HepG2 (cell line): ENCODE data around the gene SLC22A7. TPM values are rescaled to one million over a fixed set of nuclear protein-coding genes. Genes with fewer than 3 reads are reported as not detected.
A peak's percentile ranks its signal among the peaks of the same experiment; 100 is the strongest.

ENCODE experiments used
- CTCF ChIP-seq: sonication (generic); formaldehyde crosslinking; IDR thresholded peaks from 2 replicates; pipeline ENCODE4 v1.5.0; 2020; ENCODE audit warnings: mild to moderate bottlenecking, missing genetic modification reagents, moderate library complexity
- FLYWCH1 ChIP-seq: sonication (generic); formaldehyde crosslinking; IDR thresholded peaks from 2 replicates; pipeline ENCODE4 v1.8.1; 2023; ENCODE audit warnings: mild to moderate bottlenecking, missing genetic modification reagents
- HDAC2 ChIP-seq: sonication (generic); formaldehyde crosslinking; IDR thresholded peaks from 2 replicates; pipeline ENCODE4 v1.4.0; 2020; ENCODE audit warnings: missing genetic modification reagents
- JUND ChIP-seq: sonication (generic); formaldehyde crosslinking; IDR thresholded peaks from 2 replicates; pipeline ENCODE4 v1.8.0; 2022; ENCODE audit warnings: mild to moderate bottlenecking, missing genetic modification reagents
- KLF11 ChIP-seq: IDR thresholded peaks from 2 replicates; pipeline ENCODE4 v1.6.1; 2016; ENCODE audit warnings: missing compliant biosample characterization
- NBN ChIP-seq: fragments of 450-650 bp; conservative IDR thresholded peaks from 2 replicates; pipeline ENCODE4 v1.6.1; 2017
- NCOA1 ChIP-seq: sonication (generic); formaldehyde crosslinking; IDR thresholded peaks from 2 replicates; pipeline ENCODE4 v1.9.0; 2021; ENCODE audit warnings: missing genetic modification reagents
- RFX5 ChIP-seq: IDR thresholded peaks from 2 replicates; pipeline ENCODE4 v1.6.1; 2011; ENCODE audit warnings: low read depth, low read length, improper control_type of control experiment
- SALL1 ChIP-seq: sonication (generic); formaldehyde crosslinking; IDR thresholded peaks from 2 replicates; pipeline ENCODE4 v1.8.0; 2022; ENCODE audit warnings: mild to moderate bottlenecking, missing genetic modification reagents
- SMYD3 ChIP-seq: sonication (generic); formaldehyde crosslinking; IDR thresholded peaks from 2 replicates; pipeline ENCODE4 v1.8.1; 2023; ENCODE audit warnings: mild to moderate bottlenecking, missing genetic modification reagents
- TBL1XR1 ChIP-seq: fragments of 150-350 bp; IDR thresholded peaks from 2 replicates; pipeline ENCODE4 v1.6.1; 2014; ENCODE audit warnings: borderline replicate concordance, low read length; ENCODE audit not compliant: partially characterized antibody
- U2AF1 ChIP-seq: fragments of 200-400 bp; formaldehyde crosslinking; optimal IDR thresholded peaks from 2 replicates; pipeline ENCODE3; 2017; ENCODE audit warnings: mild to moderate bottlenecking, low read depth, low read length
- ZC3H4 ChIP-seq: sonication (generic); formaldehyde crosslinking; IDR thresholded peaks from 2 replicates; pipeline ENCODE4 v1.4.0; 2020; ENCODE audit warnings: missing genetic modification reagents, borderline replicate concordance
- ZIK1 ChIP-seq: sonication (generic); formaldehyde crosslinking; IDR thresholded peaks from 2 replicates; pipeline ENCODE4 v1.5.0; 2020; ENCODE audit warnings: mild to moderate bottlenecking, low read depth, missing genetic modification reagents, borderline replicate concordance
- ZNF451 ChIP-seq: sonication (generic); formaldehyde crosslinking; IDR thresholded peaks from 2 replicates; pipeline ENCODE4 v1.5.0; 2020; ENCODE audit warnings: mild to moderate bottlenecking, missing genetic modification reagents
- ZNF549 ChIP-seq: sonication (generic); formaldehyde crosslinking; IDR thresholded peaks from 2 replicates; pipeline ENCODE4 v1.5.0; 2020; ENCODE audit warnings: missing genetic modification reagents
- ZNF556 ChIP-seq: sonication (generic); formaldehyde crosslinking; IDR thresholded peaks from 2 replicates; pipeline ENCODE4 v1.4.0; 2020; ENCODE audit warnings: mild to moderate bottlenecking, missing genetic modification reagents, borderline replicate concordance
- ZNF644 ChIP-seq: IDR thresholded peaks from 2 replicates; pipeline ENCODE4 v1.6.1; 2016; ENCODE audit warnings: low read depth
- ZNF670 ChIP-seq: sonication (generic); formaldehyde crosslinking; IDR thresholded peaks from 2 replicates; pipeline ENCODE4 v1.8.0; 2022; ENCODE audit warnings: mild to moderate bottlenecking, missing genetic modification reagents, borderline replicate concordance
- ZNF75D ChIP-seq: sonication (generic); formaldehyde crosslinking; IDR thresholded peaks from 2 replicates; pipeline ENCODE4 v1.8.1; 2023; ENCODE audit warnings: missing genetic modification reagents, mild to moderate bottlenecking, borderline replicate concordance
- polyA plus RNA-seq, 8 experiments: library from polyadenylated mRNA; depleted of rRNA in 3 of 8; stranded (reverse) in 7 of 8; unstranded in 1 of 8; fragments of >200 nt; fragmentation: Illumina TruSeq in 4 of 8; extraction: Trizol in 4 of 8; gene quantifications; 2 replicates each; pipeline versions ENCODE4 v1.2.1 to v1.2.3, GENCODE V29; 2011 to 2016; ENCODE audit warnings: low read depth in 4 of 8, missing spikeins in 1 of 8, mixed read lengths in 1 of 8; ENCODE audit not compliant: insufficient read depth in 1 of 8
- total RNA-seq, 5 experiments: library from RNA; depleted of rRNA; stranded (reverse); fragments of >200 nt; fragmentation: Illumina TruSeq; extraction: Trizol; gene quantifications; 2 replicates each; pipeline ENCODE4 v1.2.3, GENCODE V29; 2016; ENCODE audit warnings: low read depth in 1 of 5
- TF ChIP-seq, protein P1 (sequence below): sonication (generic); formaldehyde crosslinking; IDR thresholded peaks from 2 replicates; pipeline ENCODE4 v1.4.0; 2020; ENCODE audit warnings: mild to moderate bottlenecking, missing genetic modification reagents, borderline replicate concordance
- TF ChIP-seq, protein P2 (sequence below): sonication (generic); formaldehyde crosslinking; IDR thresholded peaks from 2 replicates; pipeline ENCODE4 v1.4.0; 2020; ENCODE audit warnings: missing genetic modification reagents, borderline replicate concordance

SLC22A7 gene
- total and polyA plus RNA-seq, 2 of the 13 experiments (the other 11 are each of a cell fraction or from before 2014, with no cell fraction given) = 5.3 to 22.6 TPM

DNA sequence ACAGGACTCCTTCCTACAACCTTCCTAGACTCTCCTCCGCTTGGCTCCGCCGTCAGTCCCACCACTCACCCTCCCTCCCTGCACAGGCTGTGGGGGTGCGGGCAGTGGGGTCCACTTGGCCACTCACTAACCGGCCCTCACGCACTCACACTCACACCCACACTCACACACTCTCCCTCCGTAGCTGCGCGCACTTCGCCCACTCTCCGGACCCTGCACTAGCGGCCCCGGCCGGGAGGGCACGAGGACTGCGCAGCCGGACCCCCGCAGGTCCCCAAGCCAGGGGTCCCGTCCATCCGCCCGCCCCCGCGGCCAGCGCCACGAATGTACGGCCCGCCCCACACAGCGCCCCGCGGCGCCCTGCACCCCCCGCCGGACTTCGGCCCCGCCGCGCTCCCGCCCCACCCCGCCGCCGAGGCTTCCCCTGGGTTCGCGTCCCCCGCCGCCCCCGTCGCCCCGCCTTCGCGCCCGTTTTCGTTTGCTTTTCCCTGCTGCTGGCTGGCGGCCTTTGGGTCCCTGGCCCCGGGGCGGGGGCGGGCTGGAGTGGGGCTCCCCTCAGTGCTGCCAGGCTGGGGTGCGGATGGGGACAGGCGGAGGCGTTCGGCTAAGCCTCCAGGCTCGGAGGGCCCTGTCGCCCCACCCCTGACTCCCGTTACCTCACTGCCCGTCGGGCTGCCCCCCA lies 23.0 kb upstream of the SLC22A7 start (continued):
- TF ChIP-seq KLF11 (CRISPR knock-in tag) (no peak), ZNF549 (CRISPR knock-in tag) (no peak), JUND (CRISPR knock-in tag) (peak; percentile 50; the same call in 1 of the 2 replicates), SMYD3 (CRISPR knock-in tag) (no peak), HDAC2 (peak; percentile 25; the same call in 1 of the 2 replicates), U2AF1 (no peak), ZNF556 (CRISPR knock-in tag) (peak; percentile 93), ZNF451 (peak; percentile 86; the same call in 1 of the 2 replicates), FLYWCH1 (CRISPR knock-in tag) (no peak), RFX5 (no peak), CTCF (peak; percentile 6; the same call in 1 of the 2 replicates), ZNF644 (CRISPR knock-in tag) (no peak), ZC3H4 (no peak), NCOA1 (CRISPR knock-in tag) (peak; percentile 83; the same call in 1 of the 2 replicates), ZIK1 (CRISPR knock-in tag) (peak; percentile 71; the same call in 1 of the 2 replicates), TBL1XR1 (no peak), NBN (no peak), ZNF670 (CRISPR knock-in tag) (peak; percentile 51; the same call in 1 of the 2 replicates), SALL1 (CRISPR knock-in tag) (peak; percentile 92), ZNF75D (CRISPR knock-in tag) (no peak)
- TF ChIP-seq, protein P1, sequence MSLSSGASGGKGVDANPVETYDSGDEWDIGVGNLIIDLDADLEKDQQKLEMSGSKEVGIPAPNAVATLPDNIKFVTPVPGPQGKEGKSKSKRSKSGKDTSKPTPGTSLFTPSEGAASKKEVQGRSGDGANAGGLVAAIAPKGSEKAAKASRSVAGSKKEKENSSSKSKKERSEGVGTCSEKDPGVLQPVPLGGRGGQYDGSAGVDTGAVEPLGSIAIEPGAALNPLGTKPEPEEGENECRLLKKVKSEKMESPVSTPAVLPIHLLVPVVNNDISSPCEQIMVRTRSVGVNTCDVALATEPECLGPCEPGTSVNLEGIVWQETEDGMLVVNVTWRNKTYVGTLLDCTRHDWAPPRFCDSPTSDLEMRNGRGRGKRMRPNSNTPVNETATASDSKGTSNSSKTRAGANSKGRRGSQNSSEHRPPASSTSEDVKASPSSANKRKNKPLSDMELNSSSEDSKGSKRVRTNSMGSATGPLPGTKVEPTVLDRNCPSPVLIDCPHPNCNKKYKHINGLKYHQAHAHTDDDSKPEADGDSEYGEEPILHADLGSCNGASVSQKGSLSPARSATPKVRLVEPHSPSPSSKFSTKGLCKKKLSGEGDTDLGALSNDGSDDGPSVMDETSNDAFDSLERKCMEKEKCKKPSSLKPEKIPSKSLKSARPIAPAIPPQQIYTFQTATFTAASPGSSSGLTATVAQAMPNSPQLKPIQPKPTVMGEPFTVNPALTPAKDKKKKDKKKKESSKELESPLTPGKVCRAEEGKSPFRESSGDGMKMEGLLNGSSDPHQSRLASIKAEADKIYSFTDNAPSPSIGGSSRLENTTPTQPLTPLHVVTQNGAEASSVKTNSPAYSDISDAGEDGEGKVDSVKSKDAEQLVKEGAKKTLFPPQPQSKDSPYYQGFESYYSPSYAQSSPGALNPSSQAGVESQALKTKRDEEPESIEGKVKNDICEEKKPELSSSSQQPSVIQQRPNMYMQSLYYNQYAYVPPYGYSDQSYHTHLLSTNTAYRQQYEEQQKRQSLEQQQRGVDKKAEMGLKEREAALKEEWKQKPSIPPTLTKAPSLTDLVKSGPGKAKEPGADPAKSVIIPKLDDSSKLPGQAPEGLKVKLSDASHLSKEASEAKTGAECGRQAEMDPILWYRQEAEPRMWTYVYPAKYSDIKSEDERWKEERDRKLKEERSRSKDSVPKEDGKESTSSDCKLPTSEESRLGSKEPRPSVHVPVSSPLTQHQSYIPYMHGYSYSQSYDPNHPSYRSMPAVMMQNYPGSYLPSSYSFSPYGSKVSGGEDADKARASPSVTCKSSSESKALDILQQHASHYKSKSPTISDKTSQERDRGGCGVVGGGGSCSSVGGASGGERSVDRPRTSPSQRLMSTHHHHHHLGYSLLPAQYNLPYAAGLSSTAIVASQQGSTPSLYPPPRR (CRISPR knock-in tag) = peak; percentile 85
- TF ChIP-seq, protein P2, sequence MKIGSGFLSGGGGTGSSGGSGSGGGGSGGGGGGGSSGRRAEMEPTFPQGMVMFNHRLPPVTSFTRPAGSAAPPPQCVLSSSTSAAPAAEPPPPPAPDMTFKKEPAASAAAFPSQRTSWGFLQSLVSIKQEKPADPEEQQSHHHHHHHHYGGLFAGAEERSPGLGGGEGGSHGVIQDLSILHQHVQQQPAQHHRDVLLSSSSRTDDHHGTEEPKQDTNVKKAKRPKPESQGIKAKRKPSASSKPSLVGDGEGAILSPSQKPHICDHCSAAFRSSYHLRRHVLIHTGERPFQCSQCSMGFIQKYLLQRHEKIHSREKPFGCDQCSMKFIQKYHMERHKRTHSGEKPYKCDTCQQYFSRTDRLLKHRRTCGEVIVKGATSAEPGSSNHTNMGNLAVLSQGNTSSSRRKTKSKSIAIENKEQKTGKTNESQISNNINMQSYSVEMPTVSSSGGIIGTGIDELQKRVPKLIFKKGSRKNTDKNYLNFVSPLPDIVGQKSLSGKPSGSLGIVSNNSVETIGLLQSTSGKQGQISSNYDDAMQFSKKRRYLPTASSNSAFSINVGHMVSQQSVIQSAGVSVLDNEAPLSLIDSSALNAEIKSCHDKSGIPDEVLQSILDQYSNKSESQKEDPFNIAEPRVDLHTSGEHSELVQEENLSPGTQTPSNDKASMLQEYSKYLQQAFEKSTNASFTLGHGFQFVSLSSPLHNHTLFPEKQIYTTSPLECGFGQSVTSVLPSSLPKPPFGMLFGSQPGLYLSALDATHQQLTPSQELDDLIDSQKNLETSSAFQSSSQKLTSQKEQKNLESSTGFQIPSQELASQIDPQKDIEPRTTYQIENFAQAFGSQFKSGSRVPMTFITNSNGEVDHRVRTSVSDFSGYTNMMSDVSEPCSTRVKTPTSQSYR (CRISPR knock-in tag) = peak; percentile 88
